Adrenal gland (tissue), 12 donors: ENCODE measurements around the gene ZBTB7B. TPM values are rescaled to one million over a fixed set of nuclear protein-coding genes. Genes with fewer than 3 reads are reported as not detected.

Source experiments
- DNase-seq, 7 donors: peaks; one replicate each; pipeline ENCODE4 v3.0.0-alpha.2; 2019 to 2020
- H3K27ac ChIP-seq, 5 donors: fragments of 200-600 bp; sonication (generic) in 4 of 5; 1 replicate in 3 of 5; 2 replicates in 2 of 5; pipeline versions ENCODE4 v1.5.1 to v1.8.0; 2016 to 2020; ENCODE audit warnings: mild to moderate bottlenecking in 1 of 5
- H3K27me3 ChIP-seq: fragments of 200-600 bp; 2 replicates; pipeline ENCODE4 v1.8.0; 2021
- H3K36me3 ChIP-seq, 2 donors: fragments of 200-600 bp; replicated peaks in 1 of 2; 1 replicate in 1 of 2; 2 replicates in 1 of 2; pipeline versions ENCODE4 v1.5.1 to v1.8.0; 2018 to 2022
- H3K4me1 ChIP-seq, 2 donors: fragments of 200-600 bp; replicated peaks in 1 of 2; 1 replicate in 1 of 2; 2 replicates in 1 of 2; pipeline versions ENCODE4 v1.5.1 to v1.8.0; 2018 to 2021
- H3K4me3 ChIP-seq, 4 donors: fragments of 200-600 bp; sonication (generic) in 3 of 4; one replicate each; pipeline ENCODE4 v1.5.1; 2016 to 2018
- H3K9me3 ChIP-seq, 3 donors: fragments of 200-600 bp; sonication (generic) in 1 of 3; replicated peaks in 1 of 3; 1 replicate in 2 of 3; 2 replicates in 1 of 3; pipeline versions ENCODE4 v1.5.1 to v1.8.0; 2016 to 2021
- POLR2A ChIP-seq, 2 donors: fragments of 450-650 bp; IDR thresholded peaks; one replicate each; pipeline ENCODE4 v1.6.1; 2017; ENCODE audit warnings: antibody characterized with exemption in 2 of 2, mild to moderate bottlenecking in 2 of 2, moderate library complexity in 1 of 2
- WGBS, 4 donors: extraction: QIAGEN DNeasy Blood & Tissue Kit in 2 of 4; methylation state at CpG; one replicate each; pipeline versions ENCODE4 v1.1.5 to v1.1.7; 2013 to 2017; 5-methylcytosine and 5-hydroxymethylcytosine counted together
- intact Hi-C, 2 donors: fragments of 100-400 bp; cut with DNase I; formaldehyde crosslinking; loops; one replicate each; pipeline versions ENCODE4 v1.14.1 to v1.15.0; 2022 to 2023
- polyA plus RNA-seq, 3 donors: library from polyadenylated mRNA; stranded (reverse); fragments of 200-250 nt in 2 of 3; fragments of 350-450 nt in 1 of 3; fragmentation: Illumina TruSeq in 1 of 3; extraction: RNeasy Lipid Tissue Mini Kit (QIAGEN cat#74804) in 1 of 3; gene quantifications; one replicate each; pipeline ENCODE4 v1.2.3, GENCODE V29; 2013 to 2014
- total RNA-seq, 9 donors: library from RNA; depleted of rRNA in 4 of 9; stranded (reverse); fragments of >200 nt in 4 of 9; fragments of 120-200 nt in 1 of 9; fragmentation: NEBNext Ultra II Directional in 1 of 9; extraction: Animal tissue kit (Norgen Biotek cat#: 25700) in 1 of 9; gene quantifications; one replicate each; pipeline versions ENCODE4 v1.1.0 to v1.2.4, GENCODE V29; 2013 to 2023
- TF ChIP-seq, protein P1 (sequence below), 6 experiments: fragments of 450-650 bp in 4 of 6; fragments of 200-600 bp in 2 of 6; sonication (generic) in 1 of 6; IDR thresholded peaks; 1 replicate in 5 of 6; 2 replicates in 1 of 6; pipeline versions ENCODE4 v1.5.1 to v1.8.0; 2016 to 2021; ENCODE audit warnings: antibody characterized with exemption in 6 of 6, mild to moderate bottlenecking in 2 of 6, moderate library complexity in 1 of 6
- donor health status: healthy with polysubstance abuse.
- donor health status: Bipolar disorder and iron deficiency.
- donor health status: DM: yes; HTN: yes; CAD: no.
- donor health status: DM: no; HTN: no; CAD: no.
- donor health status: DM: no; HTN: no; CAD: no.
- donor health status: DM: yes; HTN: yes; CAD: no.

The ZBTB7B gene
- total and polyA plus RNA-seq, 12 donors = 22.4 to 126 (median 75.9) TPM

DNA sequence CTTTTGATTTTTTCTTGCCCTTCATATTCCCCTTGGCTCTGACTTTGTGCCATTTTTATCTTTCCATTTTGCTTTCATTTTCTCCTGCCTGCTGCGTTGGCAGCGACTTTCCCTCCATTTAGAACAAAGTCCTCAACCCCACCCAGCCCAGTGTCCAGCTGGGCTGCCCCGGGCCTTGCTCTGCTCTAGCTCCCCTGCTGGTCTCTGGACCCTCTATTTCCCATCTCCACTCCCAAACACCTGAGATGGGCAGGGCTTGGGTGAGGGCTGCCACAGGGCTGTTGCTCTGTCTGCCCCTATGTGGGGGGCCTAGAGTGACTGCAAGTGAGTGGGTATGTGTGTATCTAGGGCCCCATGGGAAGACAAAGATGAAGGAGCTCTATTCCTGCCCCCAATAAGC, 41.2 kb downstream of the ZBTB7B start:
- no peaks in the 10 kb centered on the region for H3K27me3 ChIP-seq
- H3K4me3 ChIP-seq = no peak overlapping the region
- TF ChIP-seq, protein P1, sequence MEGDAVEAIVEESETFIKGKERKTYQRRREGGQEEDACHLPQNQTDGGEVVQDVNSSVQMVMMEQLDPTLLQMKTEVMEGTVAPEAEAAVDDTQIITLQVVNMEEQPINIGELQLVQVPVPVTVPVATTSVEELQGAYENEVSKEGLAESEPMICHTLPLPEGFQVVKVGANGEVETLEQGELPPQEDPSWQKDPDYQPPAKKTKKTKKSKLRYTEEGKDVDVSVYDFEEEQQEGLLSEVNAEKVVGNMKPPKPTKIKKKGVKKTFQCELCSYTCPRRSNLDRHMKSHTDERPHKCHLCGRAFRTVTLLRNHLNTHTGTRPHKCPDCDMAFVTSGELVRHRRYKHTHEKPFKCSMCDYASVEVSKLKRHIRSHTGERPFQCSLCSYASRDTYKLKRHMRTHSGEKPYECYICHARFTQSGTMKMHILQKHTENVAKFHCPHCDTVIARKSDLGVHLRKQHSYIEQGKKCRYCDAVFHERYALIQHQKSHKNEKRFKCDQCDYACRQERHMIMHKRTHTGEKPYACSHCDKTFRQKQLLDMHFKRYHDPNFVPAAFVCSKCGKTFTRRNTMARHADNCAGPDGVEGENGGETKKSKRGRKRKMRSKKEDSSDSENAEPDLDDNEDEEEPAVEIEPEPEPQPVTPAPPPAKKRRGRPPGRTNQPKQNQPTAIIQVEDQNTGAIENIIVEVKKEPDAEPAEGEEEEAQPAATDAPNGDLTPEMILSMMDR (IDR thresholded peaks at IDR 0.05) = no peak
- TF ChIP-seq POLR2A (IDR thresholded peaks at IDR 0.05) = no peak
- no peak for DNase-seq
- no peaks in the 10 kb centered on the region for H3K9me3 ChIP-seq
- intact Hi-C loops = no loop called here
- no peak overlapping the region for H3K27ac ChIP-seq
- peaks cover 3 to 9% of the 10 kb centered on the region in 2 donors for H3K4me1 ChIP-seq
- 79 to 83% (median 82%) methylated on average over 3 of the region's 3 CpGs for WGBS, 4 donors
- H3K36me3 ChIP-seq = no peaks in the 10 kb centered on the region

DNA sequence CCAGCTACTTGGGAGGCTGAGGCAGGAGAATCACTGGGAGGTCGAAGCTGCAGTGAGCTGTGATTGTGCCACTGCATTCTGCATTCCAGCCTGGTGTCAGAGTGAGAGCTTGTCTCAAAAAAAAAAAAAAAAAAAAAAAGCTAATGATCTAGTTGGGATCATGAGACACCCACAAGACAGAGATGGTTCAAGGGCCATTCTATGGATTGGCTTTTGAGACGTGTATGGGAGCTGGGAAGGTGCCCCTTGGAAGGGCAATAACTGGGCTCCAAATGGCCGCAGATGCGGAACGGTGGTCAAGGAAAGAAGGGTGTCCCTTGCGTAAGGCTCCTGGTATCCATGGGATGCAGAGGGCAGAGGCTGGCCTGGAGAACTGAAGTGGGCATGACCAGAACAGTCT, 41.8 kb downstream of the ZBTB7B start:
- intact Hi-C loops = no loop called here
- Histone ChIP-seq H3K27me3 (no peaks in the 10 kb centered on the region), H3K36me3 (no peaks in the 10 kb centered on the region), H3K9me3 (no peaks in the 10 kb centered on the region), H3K4me1 (peaks cover 3 to 9% of the 10 kb centered on the region in 2 donors), H3K27ac (peak overlapping the region in 3 of 5 donors; percentile 7 to 43 (median 43)), H3K4me3 (no peak overlapping the region)
- 86 to 91% (median 88%) methylated on average over 6 of the region's 6 CpGs for WGBS, 4 donors
- TF ChIP-seq, protein P1 (IDR thresholded peaks at IDR 0.05) = no peak
- no peak for TF ChIP-seq POLR2A (IDR thresholded peaks at IDR 0.05)
- no peak for DNase-seq

DNA sequence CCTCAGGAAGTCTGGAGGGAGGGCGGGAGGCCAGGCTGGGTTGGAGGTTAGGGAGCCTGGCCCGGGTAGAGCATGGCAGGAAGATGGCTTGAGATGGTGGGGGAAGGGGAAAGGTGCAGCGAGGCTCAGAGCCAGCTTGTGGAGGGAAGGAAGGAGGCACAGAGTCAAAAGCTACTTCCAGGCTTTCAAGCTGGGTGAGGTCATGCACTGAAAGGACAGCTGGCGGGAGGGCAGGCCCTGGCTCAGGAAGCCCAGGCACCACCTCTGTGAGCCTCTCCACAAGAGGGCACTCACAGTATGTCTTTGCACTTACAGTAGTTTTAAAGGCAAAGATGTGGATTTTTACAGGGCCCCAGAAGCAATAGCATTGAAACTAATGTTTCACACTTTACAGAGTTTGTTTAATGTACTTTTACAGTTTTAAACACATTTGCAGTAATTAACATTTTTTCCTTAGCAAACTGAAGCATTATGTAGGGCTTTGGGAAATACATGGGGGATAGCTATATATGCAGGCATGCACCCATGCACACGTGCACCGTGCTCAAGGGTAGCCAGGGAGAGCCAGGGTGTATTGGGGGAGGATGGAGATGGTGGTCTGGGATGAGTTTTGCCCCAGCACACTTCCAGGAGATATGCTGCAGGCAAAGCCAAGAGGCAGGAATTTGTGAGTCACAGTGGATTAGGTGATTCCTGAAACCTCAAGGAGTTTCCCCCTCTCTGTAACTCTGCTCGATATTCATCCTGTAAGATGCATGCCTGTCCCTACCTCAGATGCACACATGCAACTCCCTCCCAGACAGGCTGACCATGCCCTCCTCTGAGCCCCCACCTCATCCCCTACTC, 42.4 kb downstream of the ZBTB7B start:
- 45 to 58% (median 46%) methylated on average over 6 to 7 of the region's 7 CpGs for WGBS, 4 donors
- intact Hi-C loops = loop anchor here in 1 of 2 donors (5.0 kb wide), 1 partner anchor 37 kb away; no protein-coding TSS in a partner anchor
- DNase-seq = peak; percentile 85 to 96 (median 91)

More for the DNA sequence above, 42.4 kb downstream of the ZBTB7B start:
- no peak overlapping the region for H3K4me3 ChIP-seq
- no peaks in the 10 kb centered on the region for H3K9me3 ChIP-seq
- peaks cover 6 to 16% of the 10 kb centered on the region in 2 donors for H3K4me1 ChIP-seq
- TF ChIP-seq POLR2A (IDR thresholded peaks at IDR 0.05) = no peak
- TF ChIP-seq, protein P1 (IDR thresholded peaks at IDR 0.05) = peak; percentile 65 to 85 (median 78)
- H3K36me3 ChIP-seq = no peaks in the 10 kb centered on the region
- H3K27me3 ChIP-seq = no peaks in the 10 kb centered on the region
- H3K27ac ChIP-seq = peak overlapping the region in 3 of 5 donors; percentile 7 to 43 (median 43)
